ENCODE results near the gene CNTNAP2.
"Not testable (repeated sequence)": the region's sequence is repeated elsewhere in the genome, so short reads cannot be mapped to it uniquely, and the experiment has no call there.

Gene CNTNAP2

GRCh38 chr7:146150153-146150552, 33.6 kb downstream of the CNTNAP2 start:
- no peak for DNase-seq (ENCODE audit: low read depth)

- DNase-seq (ENCODE audit: low read depth): no peak
Measured at GRCh38 chr7:146172112-146172511, 55.5 kb downstream of the CNTNAP2 start.

- no peak for DNase-seq (ENCODE audit: low read depth)
Measured at GRCh38 chr7:146175716-146176115, 59.1 kb downstream of the CNTNAP2 start.

GRCh38 chr7:146176860-146177259, 60.3 kb downstream of the CNTNAP2 start:
- no peak for DNase-seq (ENCODE audit: low read depth)

- no peak for DNase-seq (ENCODE audit: low read depth)
Measured at GRCh38 chr7:146177301-146177700, 60.7 kb downstream of the CNTNAP2 start.

- no peak for DNase-seq (ENCODE audit: low read depth)
Measured at GRCh38 chr7:146185844-146186243, 69.2 kb downstream of the CNTNAP2 start.

- not testable (repeated sequence) for DNase-seq (ENCODE audit: low read depth)
Measured at GRCh38 chr7:146191428-146191827, 74.8 kb downstream of the CNTNAP2 start.

GRCh38 chr7:146201945-146202344, 85.3 kb downstream of the CNTNAP2 start:
- no peak for DNase-seq (ENCODE audit: low read depth)

GRCh38 chr7:146206270-146206669, 89.7 kb downstream of the CNTNAP2 start:
- no peak for DNase-seq (ENCODE audit: low read depth)

- DNase-seq (ENCODE audit: low read depth): no peak
Measured at GRCh38 chr7:146208492-146208891, 91.9 kb downstream of the CNTNAP2 start.

- DNase-seq (ENCODE audit: low read depth): no peak
Measured at GRCh38 chr7:146214842-146215241, 98.2 kb downstream of the CNTNAP2 start.

- DNase-seq (ENCODE audit: low read depth): no peak
Measured at GRCh38 chr7:146216396-146217041, 99.9 kb downstream of the CNTNAP2 start.

GRCh38 chr7:146223851-146224250, 107.2 kb downstream of the CNTNAP2 start:
- no peak for DNase-seq (ENCODE audit: low read depth)

- DNase-seq (ENCODE audit: low read depth): no peak
Measured at GRCh38 chr7:146232604-146233003, 116.0 kb downstream of the CNTNAP2 start.

GRCh38 chr7:146235195-146235594, 118.6 kb downstream of the CNTNAP2 start:
- DNase-seq (ENCODE audit: low read depth): no peak

GRCh38 chr7:146242661-146243060, 126.1 kb downstream of the CNTNAP2 start:
- DNase-seq (ENCODE audit: low read depth): no peak

- not testable (repeated sequence) for DNase-seq (ENCODE audit: low read depth)
Measured at GRCh38 chr7:146247991-146248390, 131.4 kb downstream of the CNTNAP2 start.

GRCh38 chr7:146248744-146249143, 132.1 kb downstream of the CNTNAP2 start:
- DNase-seq (ENCODE audit: low read depth): not testable (repeated sequence)

- DNase-seq (ENCODE audit: low read depth): no peak
Measured at GRCh38 chr7:146249272-146249671, 132.7 kb downstream of the CNTNAP2 start.

- DNase-seq (ENCODE audit: low read depth): no peak
Measured at GRCh38 chr7:146255609-146256008, 139.0 kb downstream of the CNTNAP2 start.

GRCh38 chr7:146262527-146262926, 145.9 kb downstream of the CNTNAP2 start:
- DNase-seq (ENCODE audit: low read depth): no peak

GRCh38 chr7:146276888-146277287, 160.3 kb downstream of the CNTNAP2 start:
- DNase-seq (ENCODE audit: low read depth): no peak

GRCh38 chr7:146285418-146285817, 168.8 kb downstream of the CNTNAP2 start:
- no peak for DNase-seq (ENCODE audit: low read depth)

- DNase-seq (ENCODE audit: low read depth): no peak
Measured at GRCh38 chr7:146290746-146291145, 174.1 kb downstream of the CNTNAP2 start.
